K562 (cell line): ENCODE measurements around the gene ACYP2. TPM values are rescaled to one million over a fixed set of nuclear protein-coding genes. Genes with fewer than 3 reads are reported as not detected.

Experiments used
- BACH1 ChIP-seq: fragments of 200-800 bp; sonication (Bioruptor generic); IDR thresholded peaks from 2 replicates; pipeline ENCODE4 v1.6.1; 2016; ENCODE audit warnings: missing genetic modification characterization, missing compliant biosample characterization
- CAMTA2 ChIP-seq: fragments of 250-450 bp; sonication (Bioruptor Pico); conservative IDR thresholded peaks from 2 replicates; pipeline ENCODE4 v1.5.1; 2022
- CCAR2 ChIP-seq: fragments of 200-400 bp; formaldehyde crosslinking; IDR thresholded peaks from 2 replicates; pipeline ENCODE4 v1.6.1; 2017; ENCODE audit warnings: mild to moderate bottlenecking, low read depth, low read length
- ELF1 ChIP-seq: fragments of 200-800 bp; sonication (Bioruptor generic); IDR thresholded peaks from 2 replicates; pipeline ENCODE4 v1.6.1; 2016; ENCODE audit warnings: missing genetic modification characterization, missing compliant biosample characterization
- FOS ChIP-seq: IDR thresholded peaks from 3 replicates; pipeline ENCODE4 v1.6.1; 2011; ENCODE audit not compliant: insufficient read length; ENCODE audit errors: extremely low read depth
- IFI16 ChIP-seq: fragments of 250-450 bp; sonication (Bioruptor Pico); IDR thresholded peaks from 2 replicates; pipeline ENCODE4 v2.1.2; 2022; ENCODE audit warnings: mild to moderate bottlenecking, inconsistent platforms
- ILK ChIP-seq: fragments of 450-650 bp; IDR thresholded peaks from 2 replicates; pipeline ENCODE4 v1.6.1; 2016; ENCODE audit warnings: missing genetic modification characterization, low read depth, mild to moderate bottlenecking, missing compliant biosample characterization, moderate library complexity, borderline replicate concordance
- MAFF ChIP-seq: IDR thresholded peaks from 2 replicates; pipeline ENCODE4 v1.6.1; 2012; ENCODE audit warnings: low read length, improper control_type of control experiment
- ZKSCAN8 ChIP-seq: fragments of 200-800 bp; sonication (Bioruptor generic); IDR thresholded peaks from 2 replicates; pipeline ENCODE4 v1.6.1; 2016; ENCODE audit warnings: missing genetic modification characterization, missing compliant biosample characterization
- ZNF764 ChIP-seq: fragments of 250-450 bp; sonication (Bioruptor Pico); IDR thresholded peaks from 2 replicates; pipeline ENCODE4 v1.4.0; 2020; ENCODE audit warnings: low read depth, mild to moderate bottlenecking, moderate library complexity
- polyA plus RNA-seq, 8 experiments: library from polyadenylated mRNA; depleted of rRNA in 4 of 8; stranded (reverse) in 5 of 8; unstranded in 3 of 8; fragments of >200 nt; fragmentation: Nextera tagmentation in 2 of 8; fragmentation: Illumina TruSeq in 1 of 8; extraction: Ambion mirVana in 2 of 8; extraction: Trizol in 1 of 8; gene quantifications; 2 replicates each; pipeline versions ENCODE4 v1.2.1 to v1.2.3, GENCODE V29; 2011 to 2014; ENCODE audit warnings: inconsistent platforms in 1 of 8, missing spikeins in 1 of 8
- total RNA-seq, 7 experiments: library from RNA; depleted of rRNA in 6 of 7; stranded (reverse); fragments of >200 nt in 6 of 7; fragmentation: Illumina TruSeq in 2 of 7; extraction: Trizol in 2 of 7; gene quantifications; 2 replicates each; pipeline versions ENCODE4 v1.2.1 to v1.2.3, GENCODE V29; 2011 to 2021; ENCODE audit warnings: low replicate concordance in 1 of 7
- TF ChIP-seq, protein P1 (sequence below), 2 experiments: fragments of 150-350 bp in 1 of 2; IDR thresholded peaks; 2 replicates each; pipeline ENCODE4 v1.6.1; 2012 to 2016; ENCODE audit warnings: low read depth in 2 of 2, low read length in 2 of 2, mild to moderate bottlenecking in 1 of 2, moderate library complexity in 1 of 2
- TF ChIP-seq, protein P2 (sequence below): fragments of 200-800 bp; sonication (Bioruptor generic); IDR thresholded peaks from 2 replicates; pipeline ENCODE4 v1.6.1; 2017; ENCODE audit warnings: missing genetic modification characterization, missing compliant biosample characterization
- TF ChIP-seq, protein P3 (sequence below): fragments of 250-450 bp; sonication (Bioruptor Pico); IDR thresholded peaks from 2 replicates; pipeline ENCODE4 v1.5.0; 2020; ENCODE audit warnings: mild to moderate bottlenecking
- TF ChIP-seq, protein P4 (sequence below): IDR thresholded peaks from 2 replicates; pipeline ENCODE4 v1.6.1; 2012; ENCODE audit warnings: low read depth, low read length, improper control_type of control experiment, borderline replicate concordance

Gene ACYP2
- total and polyA plus RNA-seq, 9 of the 15 experiments (the other 6 are each of a cell fraction or from before 2014, with no cell fraction given), result 1.0 to 4.1 (median 2.0) TPM

- TF ChIP-seq, protein P1, sequence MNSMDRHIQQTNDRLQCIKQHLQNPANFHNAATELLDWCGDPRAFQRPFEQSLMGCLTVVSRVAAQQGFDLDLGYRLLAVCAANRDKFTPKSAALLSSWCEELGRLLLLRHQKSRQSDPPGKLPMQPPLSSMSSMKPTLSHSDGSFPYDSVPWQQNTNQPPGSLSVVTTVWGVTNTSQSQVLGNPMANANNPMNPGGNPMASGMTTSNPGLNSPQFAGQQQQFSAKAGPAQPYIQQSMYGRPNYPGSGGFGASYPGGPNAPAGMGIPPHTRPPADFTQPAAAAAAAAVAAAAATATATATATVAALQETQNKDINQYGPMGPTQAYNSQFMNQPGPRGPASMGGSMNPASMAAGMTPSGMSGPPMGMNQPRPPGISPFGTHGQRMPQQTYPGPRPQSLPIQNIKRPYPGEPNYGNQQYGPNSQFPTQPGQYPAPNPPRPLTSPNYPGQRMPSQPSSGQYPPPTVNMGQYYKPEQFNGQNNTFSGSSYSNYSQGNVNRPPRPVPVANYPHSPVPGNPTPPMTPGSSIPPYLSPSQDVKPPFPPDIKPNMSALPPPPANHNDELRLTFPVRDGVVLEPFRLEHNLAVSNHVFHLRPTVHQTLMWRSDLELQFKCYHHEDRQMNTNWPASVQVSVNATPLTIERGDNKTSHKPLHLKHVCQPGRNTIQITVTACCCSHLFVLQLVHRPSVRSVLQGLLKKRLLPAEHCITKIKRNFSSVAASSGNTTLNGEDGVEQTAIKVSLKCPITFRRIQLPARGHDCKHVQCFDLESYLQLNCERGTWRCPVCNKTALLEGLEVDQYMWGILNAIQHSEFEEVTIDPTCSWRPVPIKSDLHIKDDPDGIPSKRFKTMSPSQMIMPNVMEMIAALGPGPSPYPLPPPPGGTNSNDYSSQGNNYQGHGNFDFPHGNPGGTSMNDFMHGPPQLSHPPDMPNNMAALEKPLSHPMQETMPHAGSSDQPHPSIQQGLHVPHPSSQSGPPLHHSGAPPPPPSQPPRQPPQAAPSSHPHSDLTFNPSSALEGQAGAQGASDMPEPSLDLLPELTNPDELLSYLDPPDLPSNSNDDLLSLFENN (IDR thresholded peaks at IDR 0.05; ENCODE audit: low read depth in 2 of 2, low read length in 2 of 2), result no peak
- TF ChIP-seq BACH1 (tag) (no peak), FOS (no peak), MAFF (no peak), ELF1 (tag) (no peak), IFI16 (CRISPR knock-in tag) (no peak), CAMTA2 (CRISPR knock-in tag) (no peak), ZKSCAN8 (no peak), ILK (tag) (no peak), CCAR2 (no peak), ZNF764 (no peak)
- TF ChIP-seq, protein P2, sequence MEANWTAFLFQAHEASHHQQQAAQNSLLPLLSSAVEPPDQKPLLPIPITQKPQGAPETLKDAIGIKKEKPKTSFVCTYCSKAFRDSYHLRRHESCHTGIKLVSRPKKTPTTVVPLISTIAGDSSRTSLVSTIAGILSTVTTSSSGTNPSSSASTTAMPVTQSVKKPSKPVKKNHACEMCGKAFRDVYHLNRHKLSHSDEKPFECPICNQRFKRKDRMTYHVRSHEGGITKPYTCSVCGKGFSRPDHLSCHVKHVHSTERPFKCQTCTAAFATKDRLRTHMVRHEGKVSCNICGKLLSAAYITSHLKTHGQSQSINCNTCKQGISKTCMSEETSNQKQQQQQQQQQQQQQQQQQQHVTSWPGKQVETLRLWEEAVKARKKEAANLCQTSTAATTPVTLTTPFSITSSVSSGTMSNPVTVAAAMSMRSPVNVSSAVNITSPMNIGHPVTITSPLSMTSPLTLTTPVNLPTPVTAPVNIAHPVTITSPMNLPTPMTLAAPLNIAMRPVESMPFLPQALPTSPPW (CRISPR knock-in tag), result no peak
- TF ChIP-seq, protein P3, sequence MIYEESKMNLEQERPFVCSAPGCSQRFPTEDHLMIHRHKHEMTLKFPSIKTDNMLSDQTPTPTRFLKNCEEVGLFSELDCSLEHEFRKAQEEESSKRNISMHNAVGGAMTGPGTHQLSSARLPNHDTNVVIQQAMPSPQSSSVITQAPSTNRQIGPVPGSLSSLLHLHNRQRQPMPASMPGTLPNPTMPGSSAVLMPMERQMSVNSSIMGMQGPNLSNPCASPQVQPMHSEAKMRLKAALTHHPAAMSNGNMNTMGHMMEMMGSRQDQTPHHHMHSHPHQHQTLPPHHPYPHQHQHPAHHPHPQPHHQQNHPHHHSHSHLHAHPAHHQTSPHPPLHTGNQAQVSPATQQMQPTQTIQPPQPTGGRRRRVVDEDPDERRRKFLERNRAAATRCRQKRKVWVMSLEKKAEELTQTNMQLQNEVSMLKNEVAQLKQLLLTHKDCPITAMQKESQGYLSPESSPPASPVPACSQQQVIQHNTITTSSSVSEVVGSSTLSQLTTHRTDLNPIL (CRISPR knock-in tag), result no peak
- TF ChIP-seq, protein P4, sequence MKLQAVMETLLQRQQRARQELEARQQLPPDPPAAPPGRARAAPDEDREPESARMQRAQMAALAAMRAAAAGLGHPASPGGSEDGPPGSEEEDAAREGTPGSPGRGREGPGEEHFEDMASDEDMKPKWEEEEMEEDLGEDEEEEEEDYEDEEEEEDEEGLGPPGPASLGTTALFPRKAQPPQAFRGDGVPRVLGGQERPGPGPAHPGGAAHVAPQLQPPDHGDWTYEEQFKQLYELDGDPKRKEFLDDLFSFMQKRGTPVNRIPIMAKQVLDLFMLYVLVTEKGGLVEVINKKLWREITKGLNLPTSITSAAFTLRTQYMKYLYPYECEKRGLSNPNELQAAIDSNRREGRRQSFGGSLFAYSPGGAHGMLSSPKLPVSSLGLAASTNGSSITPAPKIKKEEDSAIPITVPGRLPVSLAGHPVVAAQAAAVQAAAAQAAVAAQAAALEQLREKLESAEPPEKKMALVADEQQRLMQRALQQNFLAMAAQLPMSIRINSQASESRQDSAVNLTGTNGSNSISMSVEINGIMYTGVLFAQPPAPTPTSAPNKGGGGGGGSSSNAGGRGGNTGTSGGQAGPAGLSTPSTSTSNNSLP, result no peak
- TF ChIP-seq, all 486 proteins: peak for 0
Observed at GRCh38 chr2:54290356-54291025, 175.1 kb downstream of the ACYP2 start (continued).
